Stimulated activated effector memory CD8-positive, alpha-beta T cell treated with anti-CD3 and anti-CD28 coated beads, Interleukin-12 subunit alpha, Interleukin-12 subunit beta, amount 100 ng/mL, for 72 hours (primary cell): ENCODE results near the gene AMPD1.

Source experiments
- ATAC-seq: fragments of 150-1000 bp; cut with Tn5 transposase; 2 replicates; pipeline ENCODE4 v1.10.0; 2021
- DNase-seq, 2 donors: peaks; one replicate each; pipeline ENCODE4 v3.0.0; 2021 to 2022; ENCODE audit warnings: low spot score in 2 of 2
- H3K27ac Mint-ChIP-seq: one replicate; pipeline ENCODE4 v1.8.0; 2022; ENCODE audit warnings: mild to moderate bottlenecking, mixed read lengths
- H3K36me3 Mint-ChIP-seq: one replicate; pipeline ENCODE4 v1.8.0; 2022; ENCODE audit warnings: mild to moderate bottlenecking, mixed read lengths
- H3K4me1 Mint-ChIP-seq: one replicate; pipeline ENCODE4 v1.8.0; 2022; ENCODE audit warnings: mixed read lengths
- H3K4me3 Mint-ChIP-seq: one replicate; pipeline ENCODE4 v1.8.0; 2022; ENCODE audit warnings: mild to moderate bottlenecking, mixed read lengths
- H3K9me3 Mint-ChIP-seq: one replicate; pipeline ENCODE4 v1.8.0; 2022; ENCODE audit warnings: mixed read lengths

The AMPD1 gene

GRCh38 chr1:114695430-114696058, at the start of gene AMPD1:
Gene AMPD1, minus strand, starts transcription at chr1:114695546. Its CDS starts 75 bp downstream, at chr1:114695471.
- Mint-ChIP-seq H3K36me3 (no peaks in the 10 kb centered on the region), H3K27ac (no peak within 1 kb of the TSS), H3K9me3 (no peaks in the 10 kb centered on the region), H3K4me1 (no peaks in the 10 kb centered on the region), H3K4me3 (no peak within 1 kb of the TSS)
- DNase-seq (no peak), ATAC-seq (no peak)

GRCh38 chr1:114741963-114742746, 46.8 kb upstream of the AMPD1 start:
- no peak for ATAC-seq
- Mint-ChIP-seq H3K9me3 (no peaks in the 10 kb centered on the region), H3K27ac (no peak overlapping the region), H3K4me3 (no peak overlapping the region), H3K4me1 (peaks cover 52% of the 10 kb centered on the region), H3K36me3 (peaks cover 100% of the 10 kb centered on the region)
- DNase-seq, result no peak

GRCh38 chr1:114740331-114740730, 45.0 kb upstream of the AMPD1 start:
- Mint-ChIP-seq H3K4me3 (no peak overlapping the region), H3K9me3 (no peaks in the 10 kb centered on the region), H3K27ac (no peak overlapping the region), H3K36me3 (peaks cover 100% of the 10 kb centered on the region), H3K4me1 (peaks cover 42% of the 10 kb centered on the region)
- DNase-seq (no peak), ATAC-seq (no peak)

- ATAC-seq, result no peak
- H3K27ac Mint-ChIP-seq, result no peak overlapping the region
- peaks cover 100% of the 10 kb centered on the region for H3K36me3 Mint-ChIP-seq
Measured at GRCh38 chr1:114737314-114737849, 42.0 kb upstream of the AMPD1 start.

GRCh38 chr1:114735479-114735878, 40.1 kb upstream of the AMPD1 start:
- H3K4me3 Mint-ChIP-seq, result no peak overlapping the region
- no peaks in the 10 kb centered on the region for H3K9me3 Mint-ChIP-seq
- peaks cover 100% of the 10 kb centered on the region for H3K36me3 Mint-ChIP-seq
- H3K27ac Mint-ChIP-seq, result no peak overlapping the region
- ATAC-seq (no peak), DNase-seq (no peak)
- peaks cover 8% of the 10 kb centered on the region for H3K4me1 Mint-ChIP-seq

More at GRCh38 chr1:114737314-114737849, 42.0 kb upstream of the AMPD1 start:
- Mint-ChIP-seq H3K4me3 (no peak overlapping the region), H3K4me1 (peaks cover 22% of the 10 kb centered on the region), H3K9me3 (no peaks in the 10 kb centered on the region)
- no peak for DNase-seq

GRCh38 chr1:114729782-114730181, 34.4 kb upstream of the AMPD1 start:
- no peaks in the 10 kb centered on the region for H3K9me3 Mint-ChIP-seq
- peaks cover 100% of the 10 kb centered on the region for H3K36me3 Mint-ChIP-seq
- H3K4me3 Mint-ChIP-seq, result no peak overlapping the region
- H3K27ac Mint-ChIP-seq, result no peak overlapping the region
- DNase-seq (no peak), ATAC-seq (no peak)
- no peaks in the 10 kb centered on the region for H3K4me1 Mint-ChIP-seq

- no peak overlapping the region for H3K27ac Mint-ChIP-seq
- ATAC-seq, result no peak
- H3K4me1 Mint-ChIP-seq, result peaks cover 8% of the 10 kb centered on the region
- H3K4me3 Mint-ChIP-seq, result no peak overlapping the region
- no peaks in the 10 kb centered on the region for H3K9me3 Mint-ChIP-seq
- H3K36me3 Mint-ChIP-seq, result peaks cover 100% of the 10 kb centered on the region
- no peak for DNase-seq
Measured at GRCh38 chr1:114728553-114728952, 33.2 kb upstream of the AMPD1 start.

GRCh38 chr1:114725230-114725629, 29.9 kb upstream of the AMPD1 start:
- H3K36me3 Mint-ChIP-seq, result peaks cover 100% of the 10 kb centered on the region
- no peak overlapping the region for H3K4me3 Mint-ChIP-seq
- H3K9me3 Mint-ChIP-seq, result no peaks in the 10 kb centered on the region
- DNase-seq, result no peak
- H3K27ac Mint-ChIP-seq, result peak overlapping the region; percentile 85
- no peak for ATAC-seq
- H3K4me1 Mint-ChIP-seq, result peaks cover 8% of the 10 kb centered on the region

GRCh38 chr1:114723915-114724314, 28.6 kb upstream of the AMPD1 start:
- Mint-ChIP-seq H3K4me3 (no peak overlapping the region), H3K4me1 (peaks cover 13% of the 10 kb centered on the region), H3K36me3 (peaks cover 100% of the 10 kb centered on the region), H3K9me3 (no peaks in the 10 kb centered on the region), H3K27ac (peak overlapping the region; percentile 85)
- DNase-seq, result no peak
- no peak for ATAC-seq

GRCh38 chr1:114723457-114723856, 28.1 kb upstream of the AMPD1 start:
- H3K27ac Mint-ChIP-seq, result peak overlapping the region; percentile 85
- peaks cover 16% of the 10 kb centered on the region for H3K4me1 Mint-ChIP-seq
- DNase-seq, result no peak
- H3K4me3 Mint-ChIP-seq, result no peak overlapping the region
- H3K9me3 Mint-ChIP-seq, result no peaks in the 10 kb centered on the region
- peak; percentile 58 for ATAC-seq
- peaks cover 100% of the 10 kb centered on the region for H3K36me3 Mint-ChIP-seq

GRCh38 chr1:114720492-114720891, 25.1 kb upstream of the AMPD1 start:
- H3K36me3 Mint-ChIP-seq, result peaks cover 100% of the 10 kb centered on the region
- H3K27ac Mint-ChIP-seq, result peak overlapping the region; percentile 56

GRCh38 chr1:114719424-114719787, 24.1 kb upstream of the AMPD1 start:
- no peaks in the 10 kb centered on the region for H3K9me3 Mint-ChIP-seq
- H3K4me3 Mint-ChIP-seq, result no peak overlapping the region
- H3K4me1 Mint-ChIP-seq, result peaks cover 21% of the 10 kb centered on the region
- DNase-seq (no peak), ATAC-seq (no peak)
- peaks cover 97% of the 10 kb centered on the region for H3K36me3 Mint-ChIP-seq
- H3K27ac Mint-ChIP-seq, result peak overlapping the region; percentile 56

More at GRCh38 chr1:114720492-114720891, 25.1 kb upstream of the AMPD1 start:
- peaks cover 21% of the 10 kb centered on the region for H3K4me1 Mint-ChIP-seq
- DNase-seq, result no peak
- no peak for ATAC-seq
- H3K9me3 Mint-ChIP-seq, result no peaks in the 10 kb centered on the region
- no peak overlapping the region for H3K4me3 Mint-ChIP-seq

GRCh38 chr1:114718661-114719423, 23.5 kb upstream of the AMPD1 start:
- Mint-ChIP-seq H3K36me3 (peaks cover 97% of the 10 kb centered on the region), H3K4me3 (no peak overlapping the region), H3K27ac (peak overlapping the region; percentile 56), H3K9me3 (no peaks in the 10 kb centered on the region), H3K4me1 (peaks cover 16% of the 10 kb centered on the region)
- no peak for DNase-seq
- ATAC-seq, result peak; percentile 23

- Mint-ChIP-seq H3K27ac (peak within 1 kb of the TSS; percentile 100), H3K36me3 (peaks cover 97% of the 10 kb centered on the region), H3K4me1 (peaks cover 19% of the 10 kb centered on the region), H3K9me3 (no peaks in the 10 kb centered on the region), H3K4me3 (peak within 1 kb of the TSS; percentile 94)
- DNase-seq, result peak; percentile 92 to 96
- peak; percentile 97 for ATAC-seq
Measured at GRCh38 chr1:114716304-114717170, 21.2 kb upstream of the AMPD1 start, which contains the start of gene NRAS. Gene NRAS, minus strand, starts transcription at chr1:114716771. Its CDS starts 611 bp downstream, at chr1:114716160.
